RPMI8226 (cell line): ENCODE results near the gene ZNF419.

Experiments used
- DNase-seq: peaks from one replicate; pipeline ENCODE4 v3.0.0-alpha.2; 2015

ZNF419 gene

DNA sequence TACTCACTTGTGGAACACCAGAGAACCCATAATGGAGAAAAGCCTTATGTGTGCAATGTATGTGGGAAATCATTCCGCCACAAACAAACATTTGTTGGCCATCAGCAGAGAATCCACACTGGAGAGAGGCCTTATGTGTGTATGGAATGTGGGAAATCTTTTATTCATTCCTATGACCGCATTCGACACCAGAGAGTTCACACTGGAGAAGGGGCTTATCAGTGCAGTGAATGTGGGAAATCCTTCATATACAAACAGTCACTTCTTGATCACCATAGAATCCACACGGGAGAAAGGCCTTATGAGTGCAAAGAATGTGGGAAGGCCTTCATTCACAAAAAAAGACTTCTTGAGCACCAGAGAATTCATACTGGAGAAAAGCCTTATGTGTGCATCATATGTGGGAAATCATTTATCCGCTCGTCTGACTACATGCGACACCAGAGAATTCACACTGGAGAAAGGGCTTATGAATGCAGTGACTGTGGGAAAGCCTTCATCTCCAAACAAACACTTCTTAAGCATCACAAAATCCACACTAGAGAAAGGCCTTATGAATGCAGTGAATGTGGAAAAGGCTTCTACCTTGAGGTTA is 50.5 kb downstream of the ZNF419 start:
- DNase-seq: no peak
